GM21786 (cell line): Measurements from ENCODE around the gene SCYGR3.

ENCODE experiments used
- ATAC-seq: cut with Tn5 transposase; IDR thresholded peaks from one replicate; pipeline ENCODE4 v1.9.1; 2021; ENCODE audit not compliant: unreplicated experiment

SCYGR3 gene

GRCh38 chr2:227614740-227615139 lies at the start of gene SCYGR3:
Gene SCYGR3, minus strand, starts transcription at chr2:227614840. Its CDS starts 0 bp downstream, at chr2:227614840.
- no peak for ATAC-seq

- ATAC-seq = no peak
These were observed 47.2 kb upstream of the SCYGR3 start for GRCh38 chr2:227661827-227662226.

DNA sequence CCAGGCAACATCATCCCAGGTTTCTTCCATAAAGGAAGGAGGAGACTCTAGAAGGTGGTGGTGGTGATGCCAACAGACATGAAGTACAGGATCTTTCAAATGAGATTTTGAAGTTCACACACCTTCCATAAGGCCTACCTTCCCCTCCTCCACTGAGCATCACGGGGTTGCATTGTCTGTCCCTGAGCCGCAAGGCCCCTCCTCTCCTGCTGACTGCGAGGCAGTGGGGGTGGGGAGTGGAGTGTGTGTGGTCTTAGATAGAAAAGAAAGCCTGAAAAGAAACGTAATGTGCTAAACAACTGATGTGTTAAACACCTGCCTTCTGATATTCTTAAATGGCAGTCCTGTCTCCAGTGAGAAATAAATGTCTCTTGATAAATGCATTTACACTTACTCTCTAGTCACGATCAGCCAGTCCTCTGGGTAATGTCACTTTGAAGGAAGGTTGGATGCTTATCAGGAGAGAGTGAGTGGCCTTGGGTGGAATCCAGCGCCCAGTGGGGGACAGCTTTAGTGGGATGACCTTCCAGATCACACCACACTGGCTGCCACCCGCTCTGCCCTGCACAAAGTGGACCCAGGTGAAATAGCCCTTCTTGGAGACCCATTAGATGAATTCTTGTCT lies 46.5 kb upstream of the SCYGR3 start:
- no peak for ATAC-seq

DNA sequence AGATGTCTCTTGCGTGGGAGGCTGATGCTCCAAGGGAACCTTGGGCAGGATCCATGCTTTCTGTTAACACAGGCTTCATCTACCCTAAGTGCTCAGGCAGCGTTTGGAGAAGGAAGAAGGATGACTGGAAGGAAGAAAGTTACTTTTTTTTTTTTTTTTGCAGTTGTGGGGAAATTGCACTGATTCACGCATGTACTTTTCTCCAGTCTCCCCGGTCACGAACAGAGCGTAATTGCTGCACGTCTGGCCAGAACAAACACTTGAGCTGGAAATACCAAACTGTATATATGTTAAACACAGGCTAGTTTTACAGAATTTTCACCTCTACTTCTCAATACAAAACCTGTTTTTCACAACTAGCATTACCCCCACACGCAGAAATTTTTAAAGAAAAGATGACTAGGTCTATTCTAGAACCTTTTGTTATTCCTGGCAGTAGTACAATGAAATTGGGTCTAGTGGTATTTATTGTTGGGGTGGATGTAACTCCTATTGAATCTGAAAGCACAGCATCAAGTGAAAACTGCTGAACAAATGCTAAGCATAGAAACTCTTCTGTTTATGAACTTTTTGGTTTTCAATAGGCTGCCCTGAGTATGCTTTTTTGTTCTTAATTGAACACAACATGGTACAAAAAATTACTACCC lies 42.7 kb upstream of the SCYGR3 start:
- ATAC-seq = no peak

- no peak for ATAC-seq
These were observed 40.8 kb upstream of the SCYGR3 start for GRCh38 chr2:227655454-227655853.

DNA sequence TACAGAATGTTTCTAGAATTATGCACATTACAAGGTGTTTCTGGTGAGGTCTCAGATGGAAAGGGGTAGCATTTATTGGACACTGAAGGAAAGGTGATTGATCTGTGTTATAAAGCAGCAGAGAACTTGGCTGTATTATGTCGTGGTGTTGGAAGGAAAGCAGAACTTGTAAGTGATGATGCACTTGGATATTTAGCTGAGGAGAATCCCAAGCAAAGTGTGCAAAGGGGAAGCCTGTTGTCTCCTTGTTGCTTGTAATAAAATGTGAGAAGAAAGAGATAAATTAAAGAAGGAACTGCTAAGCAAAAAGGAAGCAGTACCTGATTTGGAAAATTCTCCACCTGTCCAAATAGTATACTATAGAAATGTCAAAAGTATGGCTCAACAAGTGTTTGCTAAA lies 39.8 kb upstream of the SCYGR3 start:
- no peak for ATAC-seq

DNA sequence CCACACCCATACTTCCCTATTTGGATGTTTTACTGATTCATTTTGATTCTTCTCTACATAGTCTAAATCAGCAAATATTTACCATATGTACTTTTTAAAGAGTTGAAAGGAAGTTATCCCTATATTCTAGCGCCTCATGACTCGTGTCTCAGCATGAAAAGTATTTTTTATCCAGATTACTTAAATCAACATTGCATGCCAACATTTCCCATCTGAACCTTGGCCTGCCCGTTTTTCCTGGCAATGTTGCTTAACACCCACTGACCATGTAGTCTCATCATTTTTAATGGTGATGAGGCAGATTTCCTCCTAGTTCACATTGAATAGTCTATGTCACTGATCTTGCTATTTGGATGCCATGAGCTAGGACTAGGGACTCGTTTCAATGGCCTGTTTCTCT lies 38.8 kb upstream of the SCYGR3 start:
- ATAC-seq = no peak

- no peak for ATAC-seq
These were observed 29.4 kb upstream of the SCYGR3 start for GRCh38 chr2:227643990-227644551.

GRCh38 chr2:227642656-227643055 lies 28.0 kb upstream of the SCYGR3 start:
- no peak for ATAC-seq

DNA sequence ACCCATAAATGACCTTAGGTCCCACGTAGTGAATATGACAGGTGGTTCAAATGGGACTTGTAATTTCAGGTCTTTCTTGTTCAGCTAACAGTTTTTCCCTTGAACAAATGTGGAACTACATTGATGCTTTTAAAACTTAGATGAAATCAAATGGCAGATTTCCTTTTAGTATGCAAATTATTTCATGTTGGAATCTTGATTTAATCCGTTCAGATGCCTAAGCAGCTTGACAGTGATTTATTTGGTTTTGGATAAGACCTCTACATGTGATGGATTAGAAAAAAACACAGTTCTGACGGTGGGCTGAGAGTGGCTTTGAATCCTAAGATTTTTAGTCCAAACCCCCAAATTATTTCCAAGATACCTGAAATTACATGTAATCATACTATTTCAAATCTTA lies 19.6 kb upstream of the SCYGR3 start:
- ATAC-seq = no peak

DNA sequence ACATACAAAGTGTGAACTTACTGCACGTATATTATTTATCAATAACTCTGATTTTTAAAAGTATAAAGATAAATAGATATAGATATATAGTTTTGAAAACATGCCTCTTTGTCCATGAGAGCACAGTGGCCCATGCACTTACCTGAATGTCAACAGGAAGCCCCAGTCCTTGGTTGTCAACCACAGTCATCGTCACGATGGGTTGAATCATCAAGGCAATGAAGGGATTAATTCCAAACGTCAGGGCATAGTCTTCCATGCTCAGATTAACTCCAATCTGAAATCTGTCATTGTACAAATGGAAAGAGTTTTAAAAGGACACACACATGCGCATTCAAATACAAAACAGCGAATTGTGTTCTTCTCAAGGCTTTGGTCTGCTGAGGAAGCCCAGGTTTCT lies 18.2 kb upstream of the SCYGR3 start:
- no peak for ATAC-seq

GRCh38 chr2:227630322-227630721 lies 15.7 kb upstream of the SCYGR3 start:
- ATAC-seq = no peak

- no peak for ATAC-seq
These were observed 14.8 kb upstream of the SCYGR3 start for GRCh38 chr2:227629435-227629834.

- ATAC-seq = peak; percentile 97
These were observed 13.1 kb upstream of the SCYGR3 start for GRCh38 chr2:227627769-227628168.

GRCh38 chr2:227626580-227627151 lies 12.0 kb upstream of the SCYGR3 start:
- no peak for ATAC-seq

DNA sequence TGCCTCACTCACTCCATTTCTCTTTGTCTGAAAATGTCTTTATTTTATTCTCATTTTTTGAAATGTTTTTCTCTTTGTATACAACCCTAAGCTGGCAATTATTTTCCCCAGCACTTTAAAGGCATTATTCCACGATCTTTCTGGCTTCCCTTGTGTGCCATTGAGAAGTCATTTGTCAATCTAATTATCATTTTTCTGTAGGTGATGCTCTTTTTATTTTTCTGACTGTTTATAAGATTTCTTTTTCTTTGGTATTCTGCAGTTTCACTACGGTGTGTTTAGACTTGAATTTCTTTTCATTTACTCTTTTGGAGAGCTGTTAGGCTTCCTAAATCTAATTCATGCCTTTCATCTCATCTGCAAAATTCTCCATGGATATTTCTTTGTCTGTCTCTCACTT lies 10.8 kb upstream of the SCYGR3 start:
- ATAC-seq = no peak

- ATAC-seq = no peak
These were observed 8.6 kb upstream of the SCYGR3 start for GRCh38 chr2:227623226-227623625.

DNA sequence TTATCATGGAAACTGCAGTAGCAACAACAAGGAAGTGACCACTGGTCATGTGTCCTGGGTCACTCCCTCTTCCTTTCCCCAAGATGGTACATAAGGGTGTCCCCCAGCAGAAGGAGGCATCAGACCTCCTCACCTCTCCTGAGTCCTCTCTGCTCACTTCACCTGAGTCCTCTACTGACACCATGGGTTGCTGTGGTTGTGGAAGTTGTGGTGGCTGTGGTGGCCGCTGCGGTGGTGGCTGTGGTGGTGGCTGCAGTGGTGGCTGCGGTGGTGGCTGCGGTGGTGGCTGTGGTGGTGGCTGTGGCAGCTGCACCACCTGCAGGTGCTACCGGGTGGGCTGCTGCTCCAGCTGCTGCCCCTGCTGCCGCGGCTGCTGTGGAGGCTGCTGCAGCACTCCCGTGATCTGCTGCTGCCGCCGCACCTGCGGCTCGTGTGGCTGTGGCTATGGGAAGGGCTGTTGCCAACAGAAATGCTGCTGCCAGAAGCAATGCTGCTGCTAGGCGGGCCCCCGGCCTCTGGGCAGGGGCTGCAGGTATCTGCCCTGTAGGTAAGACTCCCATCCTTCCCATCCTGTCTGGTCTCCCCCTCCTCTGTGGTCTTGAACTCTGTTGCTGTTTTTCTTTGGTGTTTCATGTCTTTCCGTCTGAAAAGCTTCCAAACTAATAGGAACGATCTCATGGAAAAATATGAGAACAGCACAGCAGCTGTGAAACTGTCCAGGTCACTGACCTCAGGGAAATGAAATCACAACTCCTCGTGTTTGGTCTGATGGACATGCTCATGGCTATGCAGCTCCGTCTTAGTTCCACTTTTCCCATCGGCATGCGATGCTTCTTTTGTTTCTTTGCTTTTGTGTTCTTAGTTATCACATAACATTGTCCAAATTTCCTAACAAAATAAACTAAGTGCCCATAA lies 2.9 kb upstream of the SCYGR3 start, which contains the start of gene SCYGR4:
TSS of gene SCYGR4 (plus strand) at position 183 of the 915 bp plus-strand sequence. CDS start at position 183, 0 bp downstream.
- ATAC-seq = no peak

GRCh38 chr2:227616631-227617030 lies 2.0 kb upstream of the SCYGR3 start:
- no peak for ATAC-seq

- no peak for ATAC-seq
These were observed 1.3 kb upstream of the SCYGR3 start for GRCh38 chr2:227615906-227616305.

- no peak for ATAC-seq
These were observed 541 bp upstream of the SCYGR3 start for GRCh38 chr2:227615181-227615580.
